Effector CD8-positive, alpha-beta T cell (primary cell): ENCODE data around the gene HSD17B14.
"Not testable (repeated sequence)": the region's sequence is repeated elsewhere in the genome, so short reads cannot be mapped to it uniquely, and the experiment has no call there.

ENCODE experiments used
- DNase-seq: peaks from one replicate; lab custom pipeline; 2025; lab: John Stamatoyannopoulos, UW

HSD17B14 gene

GRCh38 chr19:48867123-48867745, 30.9 kb upstream of the HSD17B14 start:
- DNase-seq: no peak

DNA sequence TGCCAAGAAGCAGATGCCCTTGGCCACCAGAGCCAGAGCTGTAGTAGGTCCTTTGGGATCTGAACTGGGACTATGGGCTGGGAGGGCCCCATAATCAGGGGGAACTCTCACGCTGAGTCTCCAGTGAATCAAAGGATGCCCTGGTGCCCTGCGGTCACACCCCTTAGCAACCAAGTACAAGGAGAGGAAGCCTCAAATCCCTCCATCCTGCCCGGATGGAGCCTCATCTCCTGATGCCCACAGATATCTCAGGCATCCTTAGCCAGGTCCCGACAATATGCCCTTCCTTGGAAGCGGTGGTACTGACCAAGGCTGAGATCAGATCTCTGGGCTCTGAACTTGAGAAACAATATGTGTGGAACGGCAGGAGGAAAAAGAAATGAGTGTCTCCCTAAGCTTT, 30.4 kb upstream of the HSD17B14 start:
- no peak for DNase-seq

DNA sequence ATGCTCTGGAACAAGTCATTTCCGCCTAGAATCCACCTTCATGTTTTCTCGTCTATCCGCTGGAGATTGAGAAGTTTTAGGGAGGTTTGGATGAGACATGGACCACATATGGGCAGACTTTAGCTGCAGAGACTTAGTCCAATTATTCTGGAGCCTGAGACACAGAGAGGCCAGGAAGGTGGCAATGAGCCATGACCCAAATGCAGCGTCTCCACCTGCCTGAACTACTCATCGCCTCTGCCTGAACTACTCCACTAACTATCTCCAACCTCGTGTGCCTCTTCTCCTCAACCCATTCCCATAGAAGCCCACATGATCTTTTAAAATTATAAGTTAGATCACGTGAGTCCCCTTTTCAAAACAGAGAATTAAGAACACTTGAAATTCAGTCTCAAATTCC, 26.5 kb upstream of the HSD17B14 start:
- no peak for DNase-seq

DNA sequence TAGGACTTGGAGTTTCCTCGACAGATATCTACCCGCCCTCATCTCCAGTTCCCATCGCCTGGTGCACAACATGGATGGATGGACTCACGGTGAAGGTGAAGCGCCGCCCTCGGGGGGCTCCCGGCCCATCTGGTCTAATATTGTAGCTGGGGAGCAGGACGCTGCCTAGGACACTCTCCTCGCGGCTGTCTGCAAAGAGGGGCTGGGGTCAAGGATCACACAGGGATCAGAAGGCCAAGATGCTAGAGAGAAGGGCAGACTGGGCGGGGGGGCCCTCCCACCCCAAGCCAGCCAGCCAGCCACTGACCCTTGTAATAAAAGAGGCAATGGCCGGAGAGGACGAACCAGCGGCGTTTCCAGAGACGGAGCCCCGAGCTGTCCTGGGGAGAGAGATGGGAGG, 25.0 kb upstream of the HSD17B14 start:
- no peak for DNase-seq

DNA sequence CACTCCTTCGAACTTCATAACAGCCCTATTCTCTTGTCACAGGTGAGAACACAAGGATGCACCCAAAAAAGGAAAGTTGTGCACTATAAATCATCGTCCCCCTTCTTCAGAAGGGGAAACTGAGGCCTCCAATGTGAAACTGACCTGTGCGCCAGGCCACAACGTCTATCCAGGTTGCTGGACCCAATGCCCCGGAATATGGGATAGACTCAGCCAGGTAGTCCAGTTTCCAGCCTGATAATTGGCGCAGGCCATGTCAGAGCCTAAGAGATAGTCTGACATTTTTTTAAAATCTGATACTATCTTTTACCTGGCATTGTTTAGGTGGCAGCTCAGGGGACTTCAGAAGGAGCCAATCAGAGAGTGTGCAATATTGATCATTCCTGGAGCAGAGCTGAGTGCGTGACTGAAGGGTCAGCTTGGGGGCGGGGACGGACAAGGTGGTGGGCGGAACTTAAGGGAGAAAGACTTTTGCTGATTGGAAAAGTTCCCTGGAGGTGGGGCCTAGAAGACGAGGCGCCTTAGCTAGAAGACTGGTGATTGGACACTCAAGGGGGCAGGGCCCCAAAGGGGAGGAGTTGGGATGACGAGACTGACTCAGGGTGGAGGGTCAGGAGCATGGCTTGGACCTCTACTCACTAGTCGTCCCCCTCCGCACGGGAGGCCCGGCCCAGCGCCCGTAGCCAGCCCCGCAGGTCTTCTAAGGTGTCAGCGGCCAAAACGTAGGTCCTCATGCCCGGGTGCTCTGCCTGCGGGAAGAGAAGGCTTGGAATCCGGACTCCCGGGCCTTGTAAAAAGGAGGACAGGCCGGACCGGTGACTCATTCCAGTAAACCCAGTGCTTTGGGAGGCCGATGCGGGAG, 23.7 kb upstream of the HSD17B14 start:
- DNase-seq: no peak

DNA sequence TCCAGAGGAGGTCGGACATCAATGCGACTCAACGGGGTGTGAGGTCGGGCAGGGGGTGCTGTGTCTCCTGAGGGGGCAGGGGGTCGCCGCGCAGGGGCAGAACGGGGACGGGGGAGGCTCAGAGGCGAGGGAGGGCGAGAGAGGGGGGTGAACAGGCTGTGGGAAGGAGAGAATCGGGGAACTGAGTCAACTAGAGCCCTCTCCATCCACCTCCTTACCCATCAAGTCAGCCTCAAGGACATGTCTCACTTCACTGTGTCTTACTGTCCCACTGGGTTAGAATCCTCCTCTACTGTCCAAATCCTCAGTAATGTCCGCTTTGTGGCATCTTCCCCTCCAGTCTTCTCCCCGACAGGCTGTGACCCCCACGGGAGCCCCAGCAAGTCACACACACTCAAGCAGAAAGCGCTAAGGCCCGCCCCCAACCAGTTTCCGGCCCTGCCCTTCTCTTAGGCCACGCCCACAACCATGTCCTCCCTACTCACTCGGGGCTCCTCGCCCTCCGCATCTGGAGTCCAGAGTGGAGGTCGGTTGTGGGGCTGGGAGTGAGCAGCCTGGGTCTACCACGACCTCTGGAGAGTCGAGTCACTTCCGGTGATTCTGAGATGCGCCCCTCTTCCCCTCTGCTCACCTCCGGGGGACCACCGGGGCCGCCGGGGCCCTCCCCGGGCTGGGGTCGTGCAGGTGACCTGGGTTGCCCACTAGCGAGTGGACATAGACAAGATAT, 22.9 kb upstream of the HSD17B14 start:
- peak; percentile 69 for DNase-seq

GRCh38 chr19:48856921-48857320, 20.6 kb upstream of the HSD17B14 start:
- DNase-seq: no peak

- no peak for DNase-seq
Measured at GRCh38 chr19:48854103-48854502, 17.8 kb upstream of the HSD17B14 start.

- no peak for DNase-seq
Measured at GRCh38 chr19:48853483-48853882, 17.2 kb upstream of the HSD17B14 start.

GRCh38 chr19:48852292-48852691, 16.0 kb upstream of the HSD17B14 start:
- no peak for DNase-seq

GRCh38 chr19:48846659-48847058, 10.4 kb upstream of the HSD17B14 start:
- DNase-seq: not testable (repeated sequence)

GRCh38 chr19:48845384-48845783, 9.1 kb upstream of the HSD17B14 start:
- no peak for DNase-seq

DNA sequence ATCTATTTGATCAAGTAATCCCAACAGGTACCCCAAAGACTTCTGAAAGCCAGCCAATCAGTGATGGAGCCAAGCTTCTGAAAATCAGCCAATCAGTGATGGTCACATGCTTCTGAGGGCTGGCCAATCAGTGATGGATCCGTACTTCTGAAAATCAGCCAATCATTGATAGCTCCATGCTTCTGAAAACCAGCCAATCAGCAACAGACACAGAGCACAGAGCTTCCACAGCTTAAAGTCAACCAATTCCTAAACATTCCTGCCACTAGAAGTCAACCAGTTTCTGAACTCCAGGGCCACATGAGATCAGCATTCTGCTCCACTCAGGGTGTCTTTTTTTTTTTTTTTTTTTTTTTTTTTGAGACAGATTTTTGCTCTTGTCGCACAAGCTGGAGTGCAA, 8.2 kb upstream of the HSD17B14 start:
- no peak for DNase-seq

DNA sequence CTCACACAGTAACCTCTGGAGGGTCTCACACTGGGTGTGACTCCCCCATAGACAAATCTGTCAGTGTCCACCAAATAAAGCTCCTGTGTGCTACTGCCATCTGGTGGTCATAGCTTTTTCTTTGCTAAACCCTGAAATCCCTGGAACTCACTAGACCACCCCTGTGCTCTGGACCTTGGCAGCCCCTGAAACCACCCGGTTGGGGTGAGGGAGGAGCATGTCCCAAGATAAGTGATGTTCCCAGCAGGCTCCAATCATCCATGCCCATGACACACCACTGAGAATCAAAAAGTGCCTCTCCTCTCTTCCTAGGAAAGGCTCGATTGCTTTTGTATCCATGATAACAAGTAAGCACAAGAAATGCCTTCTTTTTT, 6.5 kb upstream of the HSD17B14 start:
- peak; percentile 34 for DNase-seq

- DNase-seq: no peak
Measured at GRCh38 chr19:48841571-48841970, 5.3 kb upstream of the HSD17B14 start.

GRCh38 chr19:48841047-48841446, 4.8 kb upstream of the HSD17B14 start:
- no peak for DNase-seq

DNA sequence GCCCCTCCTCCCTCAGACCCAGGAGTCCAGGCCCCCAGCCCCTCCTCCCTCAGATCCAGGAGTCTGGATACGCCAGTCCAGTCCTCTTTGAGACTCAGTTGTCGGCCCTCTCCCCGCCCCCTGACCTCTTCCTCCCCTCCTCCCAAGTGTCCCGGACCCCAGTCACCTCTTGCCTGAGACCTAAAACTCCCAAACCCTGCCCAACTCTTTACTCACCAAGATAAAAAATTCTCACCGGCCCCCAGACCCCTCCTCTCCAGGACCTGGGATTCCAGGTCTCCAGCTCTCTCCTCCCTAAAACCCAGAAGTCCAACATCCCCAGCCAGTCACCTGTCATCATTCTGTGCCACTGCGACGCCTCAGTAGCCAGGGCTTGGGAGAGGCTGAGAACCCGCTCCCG, 1.4 kb upstream of the HSD17B14 start:
- no peak for DNase-seq

GRCh38 chr19:48837051-48837524, 797 bp upstream of the HSD17B14 start:
- DNase-seq: peak; percentile 83

DNA sequence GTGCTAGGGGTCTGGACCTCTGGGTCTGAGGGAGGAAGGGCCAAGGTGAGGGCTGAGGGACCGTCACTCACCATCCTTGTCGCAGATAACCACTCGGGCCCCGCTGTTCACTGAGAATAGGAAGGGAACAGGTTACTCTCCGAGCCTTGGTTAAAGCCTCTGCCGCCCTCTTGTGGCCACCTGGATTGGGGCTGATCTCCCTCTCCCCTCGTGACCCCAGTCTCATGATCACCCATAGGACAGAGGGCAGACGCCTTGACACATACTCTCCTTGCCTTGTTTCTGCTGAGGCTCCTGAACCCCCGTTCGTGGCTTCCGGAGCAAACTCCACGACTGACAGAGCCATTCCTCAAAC, 580 bp downstream of the HSD17B14 start:
- peak; percentile 85 for DNase-seq

DNA sequence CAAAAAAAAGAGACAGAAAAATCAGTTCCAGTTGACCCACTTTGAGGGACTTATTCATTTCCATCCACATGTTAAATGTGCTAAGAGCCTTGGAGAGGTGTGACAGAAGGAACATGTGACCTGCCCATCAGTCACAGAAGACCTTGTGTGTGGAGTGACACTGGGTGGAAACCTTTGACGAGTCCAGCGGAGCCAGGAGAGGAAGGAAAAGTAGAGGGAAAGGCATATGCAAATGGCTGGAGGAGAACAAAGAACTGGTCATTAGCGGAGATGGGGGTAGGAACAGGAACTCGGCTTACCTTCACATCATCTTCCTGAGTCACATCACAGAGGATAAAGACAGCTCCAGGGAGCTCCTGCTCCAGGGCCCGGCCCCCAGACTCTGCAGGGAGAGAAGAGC, 2.3 kb downstream of the HSD17B14 start:
- no peak for DNase-seq

GRCh38 chr19:48833049-48833448, 3.2 kb downstream of the HSD17B14 start:
- DNase-seq: no peak

GRCh38 chr19:48830965-48831364, 5.3 kb downstream of the HSD17B14 start:
- DNase-seq: no peak

- no peak for DNase-seq
Measured at GRCh38 chr19:48830088-48830487, 6.2 kb downstream of the HSD17B14 start.
